Small intestine (tissue), 7 donors: Measurements from ENCODE around the gene INSIG1. TPM values are rescaled to one million over a fixed set of nuclear protein-coding genes. Genes with fewer than 3 reads are reported as not detected.

Source experiments
- DNase-seq, 2 donors: peaks; one replicate each; pipeline versions ENCODE4 v3.0.0 to v3.0.0-alpha.2; 2013
- FAIRE-seq: peaks from 2 replicates; lab custom pipeline; 2012; peaks lifted over from hg19 to GRCh38; lab: Jason Lieb, UNC
- H3K27ac ChIP-seq, 3 donors: one replicate each; pipeline ENCODE4 v1.5.1; 2013; ENCODE audit warnings: low read length in 2 of 3, mild to moderate bottlenecking in 2 of 3, control low read depth in 1 of 3, inconsistent platforms in 1 of 3, low read depth in 1 of 3, moderate library complexity in 1 of 3
- H3K27me3 ChIP-seq, 3 donors: one replicate each; pipeline ENCODE4 v1.6.1; 2013; ENCODE audit warnings: low read length in 3 of 3, inconsistent platforms in 1 of 3; ENCODE audit not compliant: control insufficient read depth in 3 of 3, insufficient read depth in 3 of 3
- H3K36me3 ChIP-seq, 3 donors: one replicate each; pipeline ENCODE4 v1.6.1; 2013; ENCODE audit warnings: low read length in 3 of 3, inconsistent platforms in 1 of 3, low read depth in 1 of 3, mild to moderate bottlenecking in 1 of 3, moderate library complexity in 1 of 3; ENCODE audit not compliant: control insufficient read depth in 3 of 3, insufficient read depth in 2 of 3
- H3K4me1 ChIP-seq, 3 donors: one replicate each; pipeline ENCODE4 v1.6.1; 2013; ENCODE audit warnings: low read length in 2 of 3, inconsistent platforms in 1 of 3, low read depth in 1 of 3, mild to moderate bottlenecking in 1 of 3, moderate library complexity in 1 of 3; ENCODE audit not compliant: control insufficient read depth in 3 of 3, insufficient read depth in 2 of 3
- H3K4me3 ChIP-seq, 3 donors: one replicate each; pipeline ENCODE4 v1.5.1; 2013; ENCODE audit warnings: low read length in 3 of 3, control low read depth in 1 of 3, inconsistent platforms in 1 of 3, low read depth in 1 of 3, mild to moderate bottlenecking in 1 of 3, moderate library complexity in 1 of 3
- H3K9me3 ChIP-seq, 2 donors: one replicate each; pipeline ENCODE4 v1.6.1; 2013; ENCODE audit warnings: low read depth in 1 of 2, low read length in 1 of 2; ENCODE audit not compliant: control insufficient read depth in 2 of 2, insufficient read depth in 1 of 2
- WGBS, 3 donors: extraction: QIAGEN DNeasy Blood & Tissue Kit; methylation state at CpG; one replicate each; pipeline ENCODE4 v1.1.7; 2013; 5-methylcytosine and 5-hydroxymethylcytosine counted together
- polyA plus RNA-seq, 4 donors: library from polyadenylated mRNA; stranded (reverse) in 3 of 4; unstranded in 1 of 4; fragments of 200-250 nt in 3 of 4; fragments of 120-200 nt in 1 of 4; gene quantifications; one replicate each; pipeline versions ENCODE4 v1.2.1 to v1.2.3, GENCODE V29; 2013
- donor health status: healthy with polysubstance abuse.
- donor health status: control.
- donor health status: control.
- donor health status: Bipolar disorder and iron deficiency.
- donor health status: healthy.

INSIG1 gene
- polyA plus RNA-seq, 4 donors = 5.8 to 70.1 (median 25.7) TPM

DNA sequence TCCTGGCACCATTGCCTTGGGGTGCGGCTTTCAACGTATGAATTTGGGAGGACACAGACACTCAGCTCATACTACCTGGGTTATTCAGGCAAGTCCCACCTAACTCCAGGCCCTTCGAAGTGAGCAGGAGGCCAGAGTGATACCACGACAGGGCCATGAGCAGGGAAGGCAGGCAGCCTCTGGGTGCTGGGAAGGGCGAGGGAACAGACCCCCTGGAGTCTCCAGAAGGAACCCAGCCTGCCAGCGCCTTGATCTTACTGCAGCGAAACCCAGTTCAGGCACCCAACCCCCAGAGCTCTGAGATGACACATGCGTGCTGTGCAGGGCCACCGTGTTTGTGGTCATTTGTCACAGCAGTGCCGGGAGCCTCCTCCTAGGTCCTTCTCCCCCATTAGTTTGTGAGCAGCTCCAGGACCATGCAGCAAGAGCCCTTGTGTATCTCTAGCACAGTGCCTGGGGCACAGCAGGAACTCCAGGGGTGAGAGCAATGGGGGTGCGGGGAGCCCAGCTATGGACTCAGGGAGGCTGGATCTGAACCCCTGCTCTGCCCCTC is 7.7 kb upstream of the INSIG1 start:
- 84 to 90% (median 87%) methylated on average over 11 of the region's 11 CpGs for WGBS, 3 donors
- FAIRE-seq (no peak), DNase-seq (no peak)

DNA sequence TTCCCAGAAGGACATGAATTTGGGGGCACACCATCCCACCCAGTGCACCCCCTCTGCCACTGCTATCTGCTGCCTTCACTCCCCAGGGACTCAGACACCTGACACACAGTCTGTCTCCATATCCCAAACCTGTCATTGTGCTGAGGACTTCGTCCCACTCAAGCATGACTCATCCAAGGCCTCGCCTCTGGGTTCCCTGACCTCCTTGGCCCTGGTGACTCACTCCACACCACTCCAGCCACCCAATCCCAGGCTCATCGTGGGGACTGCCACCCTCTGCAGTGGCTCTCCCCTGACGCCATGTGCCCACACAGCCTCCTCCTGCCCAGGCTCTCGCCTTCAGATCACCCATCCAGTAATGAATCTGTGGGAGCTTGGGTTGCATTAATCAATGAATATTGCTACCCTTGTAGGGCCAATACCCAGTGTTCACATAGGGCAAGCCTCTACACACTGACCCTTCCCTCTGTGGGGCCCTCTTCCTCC is 6.6 kb upstream of the INSIG1 start:
- H3K27ac ChIP-seq = no peak overlapping the region
- DNase-seq (peak; percentile 65 to 94), FAIRE-seq (no peak)
- no peak overlapping the region for H3K4me3 ChIP-seq
- H3K27me3 ChIP-seq = no peaks in the 10 kb centered on the region
- H3K4me1 ChIP-seq = peaks cover 0 to 3% (median 2%) of the 10 kb centered on the region in 3 donors
- no peaks in the 10 kb centered on the region for H3K36me3 ChIP-seq
- WGBS, 3 donors = 22 to 57% (median 47%) methylated on average over 5 of the region's 5 CpGs
- H3K9me3 ChIP-seq = peaks cover 0 to 6% of the 10 kb centered on the region in 2 donors

More for the DNA sequence above, 7.7 kb upstream of the INSIG1 start:
- Histone ChIP-seq H3K36me3 (no peaks in the 10 kb centered on the region), H3K4me3 (no peak overlapping the region), H3K4me1 (peaks cover 0 to 3% (median 2%) of the 10 kb centered on the region in 3 donors), H3K9me3 (peaks cover 0 to 6% of the 10 kb centered on the region in 2 donors), H3K27me3 (no peaks in the 10 kb centered on the region), H3K27ac (no peak overlapping the region)

DNA sequence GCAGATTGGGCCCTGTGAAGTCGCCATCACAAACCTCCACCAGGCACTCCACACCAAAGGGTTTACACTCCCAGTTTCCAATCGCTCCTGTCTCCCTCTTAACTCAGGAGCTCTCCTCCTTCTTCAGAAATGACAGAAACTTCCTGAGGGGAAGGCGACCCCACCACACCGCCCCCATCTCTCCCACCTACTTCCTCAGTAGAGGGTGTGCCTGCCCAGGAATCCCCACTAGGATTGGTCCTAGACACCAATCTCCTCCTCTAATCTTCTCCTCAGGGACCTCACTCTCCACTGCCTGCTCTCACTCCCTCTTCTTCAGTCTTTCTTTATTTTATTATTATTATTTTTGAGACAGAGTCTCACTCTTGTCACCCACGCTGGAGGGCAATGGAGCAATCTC is 5.9 kb upstream of the INSIG1 start:
- Histone ChIP-seq H3K4me1 (peaks cover 0 to 5% (median 3%) of the 10 kb centered on the region in 3 donors), H3K27me3 (no peaks in the 10 kb centered on the region), H3K9me3 (peaks cover 0 to 6% of the 10 kb centered on the region in 2 donors), H3K36me3 (no peaks in the 10 kb centered on the region), H3K4me3 (no peak overlapping the region), H3K27ac (no peak overlapping the region)
- DNase-seq (no peak), FAIRE-seq (no peak)
- WGBS, 3 donors = 81 to 88% (median 85%) methylated on average over 5 of the region's 5 CpGs

DNA sequence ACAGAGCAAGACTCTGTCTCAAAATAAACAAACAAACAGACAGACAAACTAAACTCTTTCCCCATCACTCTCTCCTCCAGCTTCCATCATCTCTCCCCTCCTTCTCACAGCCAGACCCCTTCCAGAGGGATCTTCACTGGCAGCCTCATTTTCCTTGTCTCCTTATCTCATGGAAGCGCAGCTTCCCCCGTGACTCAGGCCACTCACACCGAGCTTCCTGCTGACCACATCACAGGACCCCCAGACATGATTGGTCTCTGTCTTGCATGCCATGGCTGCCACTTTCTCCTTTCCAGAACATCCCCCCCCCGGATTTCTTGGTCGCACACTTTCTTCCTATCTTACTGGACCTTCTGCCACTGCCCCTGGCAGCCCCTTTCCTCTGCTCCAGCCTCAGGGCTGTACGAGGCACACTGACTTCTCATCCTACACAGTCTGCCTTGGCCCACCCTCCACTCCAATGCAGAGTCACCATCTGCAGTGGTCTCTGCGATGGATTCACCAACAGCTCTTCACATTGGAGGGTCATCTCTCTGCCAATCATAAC is 4.9 kb upstream of the INSIG1 start:
- Histone ChIP-seq H3K36me3 (no peaks in the 10 kb centered on the region), H3K27ac (no peak overlapping the region), H3K9me3 (peaks cover 0 to 3% of the 10 kb centered on the region in 2 donors), H3K27me3 (no peaks in the 10 kb centered on the region), H3K4me1 (peaks cover 0 to 8% (median 3%) of the 10 kb centered on the region in 3 donors), H3K4me3 (no peak overlapping the region)
- WGBS, 3 donors = 77 to 90% (median 85%) methylated on average over 7 of the region's 7 CpGs
- DNase-seq (no peak), FAIRE-seq (no peak)

DNA sequence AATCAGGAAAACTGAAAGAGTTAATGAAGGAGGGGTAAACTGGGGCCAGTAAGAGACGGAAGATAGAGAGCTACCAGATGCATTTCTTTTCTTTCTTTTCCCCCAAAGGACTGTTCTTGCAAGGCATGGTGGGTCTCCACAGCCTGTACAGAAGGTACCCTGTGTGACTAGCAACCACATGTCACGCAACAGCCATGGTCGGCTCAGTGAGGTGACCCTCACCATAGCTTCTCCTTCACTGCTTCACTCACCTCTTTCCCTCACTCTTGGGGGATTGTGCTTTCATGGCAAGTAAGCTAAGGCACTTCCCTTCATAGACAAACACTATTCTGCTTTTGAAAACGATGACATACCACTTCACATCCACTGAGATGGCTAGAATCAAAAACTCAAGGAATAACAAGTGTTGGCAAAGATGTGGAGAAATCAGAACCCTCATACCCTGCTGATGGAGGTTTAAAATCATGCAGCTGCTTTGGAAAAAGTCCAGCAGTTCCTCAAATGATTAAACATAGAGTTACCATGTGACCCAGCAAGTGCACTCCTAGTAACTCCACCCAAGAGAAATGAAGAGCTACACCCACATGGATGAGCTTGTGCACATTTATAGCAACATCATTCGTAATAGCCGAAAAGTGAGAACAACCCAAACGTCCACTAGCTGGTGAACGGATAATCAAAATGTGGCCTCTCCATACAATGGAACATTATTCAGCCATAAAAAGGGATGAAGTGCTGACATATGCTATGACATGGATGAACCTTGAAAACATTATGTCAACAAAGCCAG is 3.8 kb upstream of the INSIG1 start:
- H3K4me1 ChIP-seq = peaks cover 0 to 8% (median 3%) of the 10 kb centered on the region in 3 donors
- 86 to 94% (median 89%) methylated on average over 8 of the region's 8 CpGs for WGBS, 3 donors
- H3K27me3 ChIP-seq = no peaks in the 10 kb centered on the region
- FAIRE-seq = no peak
- no peaks in the 10 kb centered on the region for H3K36me3 ChIP-seq
- peak in 1 of 2 donors; percentile 25 for DNase-seq
- H3K27ac ChIP-seq = no peak overlapping the region
- no peak overlapping the region for H3K4me3 ChIP-seq
- peaks cover 0 to 3% of the 10 kb centered on the region in 2 donors for H3K9me3 ChIP-seq

DNA sequence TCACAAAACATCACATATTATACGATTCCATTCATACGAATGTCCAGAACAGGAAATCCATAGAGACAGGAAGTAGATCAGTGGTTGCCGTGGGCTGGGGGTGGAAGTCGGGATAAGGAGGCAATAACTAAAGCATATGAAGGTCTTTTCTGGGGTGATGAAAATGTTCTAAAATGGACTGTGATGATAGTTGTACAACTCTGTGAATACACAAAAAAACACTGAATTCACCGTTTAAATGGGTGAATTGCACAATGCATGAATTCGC is 3.2 kb upstream of the INSIG1 start:
- FAIRE-seq = no peak

DNA sequence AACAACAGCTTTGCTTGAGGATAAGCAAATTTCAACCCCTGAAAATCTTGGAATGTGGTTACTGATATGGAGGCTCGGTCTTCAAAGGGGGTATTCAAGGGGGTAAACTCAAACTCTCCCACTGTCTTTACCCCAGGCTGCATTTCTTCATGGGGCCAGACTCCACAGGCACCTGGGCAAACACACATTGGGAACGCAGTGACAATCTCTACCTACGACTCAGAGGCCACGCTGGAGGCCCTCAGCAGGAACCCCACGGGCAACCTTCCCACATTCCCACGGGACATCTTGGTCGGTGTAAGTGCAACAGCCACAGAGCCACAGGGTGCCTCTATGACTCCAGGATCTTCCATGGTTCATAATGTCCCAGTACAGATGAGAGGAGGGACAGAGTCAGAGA is 2.2 kb upstream of the INSIG1 start:
- WGBS, 3 donors = 88 to 94% (median 89%) methylated on average over 7 of the region's 7 CpGs

More for the DNA sequence above, 3.2 kb upstream of the INSIG1 start:
- H3K36me3 ChIP-seq = no peaks in the 10 kb centered on the region
- DNase-seq = no peak
- 78 to 83% (median 83%) methylated on average over 6 of the region's 6 CpGs for WGBS, 3 donors
- H3K27me3 ChIP-seq = no peaks in the 10 kb centered on the region
- peaks cover 0 to 12% (median 3%) of the 10 kb centered on the region in 3 donors for H3K4me1 ChIP-seq
- H3K9me3 ChIP-seq = peaks cover 0 to 3% of the 10 kb centered on the region in 2 donors
- no peak overlapping the region for H3K27ac ChIP-seq
- H3K4me3 ChIP-seq = no peak overlapping the region

DNA sequence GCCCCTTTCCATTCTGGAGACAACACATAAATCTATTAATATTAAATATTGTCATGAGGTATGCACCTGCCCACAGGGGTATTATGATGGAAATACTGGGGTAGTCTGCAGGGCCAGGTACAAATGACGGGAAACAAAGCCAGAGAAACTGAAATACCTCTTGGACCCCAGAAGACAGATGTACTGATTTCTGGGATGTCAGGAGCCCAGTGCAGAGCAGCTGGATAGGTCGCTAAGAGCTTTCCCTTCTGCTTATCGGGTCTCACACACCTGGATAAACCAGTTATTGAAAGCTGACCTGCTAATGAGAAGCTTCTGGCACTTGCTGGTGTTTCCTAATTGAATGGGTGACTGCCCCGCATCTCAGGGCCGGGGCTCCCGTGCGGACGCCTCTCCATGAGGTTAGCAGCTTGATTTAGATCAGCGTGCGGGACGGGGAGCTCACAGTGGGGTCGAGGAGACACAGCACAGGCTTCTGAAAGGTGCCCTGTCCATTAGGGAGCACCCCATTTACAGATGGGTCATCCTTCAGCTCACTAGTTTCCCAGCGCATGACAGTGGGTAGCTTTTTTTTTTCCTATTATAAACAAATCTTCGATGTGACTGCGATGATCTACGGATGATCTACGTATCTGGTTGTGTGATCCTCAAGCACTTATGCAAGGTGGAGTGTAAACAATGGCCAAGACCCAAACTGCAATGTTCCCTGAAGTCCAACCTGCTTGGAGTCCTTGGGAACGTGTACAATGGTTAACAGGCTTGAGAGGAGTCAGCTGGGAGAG is 1.5 kb upstream of the INSIG1 start:
- no peak for FAIRE-seq
- 57 to 75% (median 63%) methylated on average over 18 of the region's 18 CpGs for WGBS, 3 donors
- peaks cover 0 to 4% (median 0%) of the 10 kb centered on the region in 3 donors for H3K36me3 ChIP-seq
- peaks cover 5 to 14% (median 6%) of the 10 kb centered on the region in 3 donors for H3K4me1 ChIP-seq
- H3K27ac ChIP-seq = peak overlapping the region in 2 of 3 donors; percentile 69 to 91
- peaks cover 0 to 3% of the 10 kb centered on the region in 2 donors for H3K9me3 ChIP-seq
- H3K27me3 ChIP-seq = no peaks in the 10 kb centered on the region
- peak overlapping the region in 1 of 3 donors; percentile 62 for H3K4me3 ChIP-seq
- no peak for DNase-seq

More for the DNA sequence above, 2.2 kb upstream of the INSIG1 start:
- FAIRE-seq (no peak), DNase-seq (no peak)
- H3K27me3 ChIP-seq = no peaks in the 10 kb centered on the region
- H3K9me3 ChIP-seq = peaks cover 0 to 3% of the 10 kb centered on the region in 2 donors
- H3K4me3 ChIP-seq = no peak overlapping the region
- H3K27ac ChIP-seq = no peak overlapping the region
- peaks cover 1 to 15% (median 4%) of the 10 kb centered on the region in 3 donors for H3K4me1 ChIP-seq
- no peaks in the 10 kb centered on the region for H3K36me3 ChIP-seq
